CD4-positive, alpha-beta memory T cell (primary cell): Measurements from ENCODE around the gene LSS. TPM values are rescaled to one million over a fixed set of nuclear protein-coding genes. Genes with fewer than 3 reads are reported as not detected.
"Not testable (repeated sequence)": the region's sequence is repeated elsewhere in the genome, so short reads cannot be mapped to it uniquely, and the experiment has no call there.

Experiments used
- CTCF ChIA-PET: fragments of 350-600 bp; sonication (Branson Sonifier 250); formaldehyde crosslinking; loops from one replicate; lab custom pipeline; 2021; ENCODE audit warnings: inconsistent platforms; ENCODE audit not compliant: partially characterized antibody; lab: Charles Lee
- POLR2A ChIA-PET: fragments of 350-600 bp; sonication (Branson Sonifier 250); formaldehyde crosslinking; loops from one replicate; lab custom pipeline; 2021; ENCODE audit not compliant: partially characterized antibody; lab: Charles Lee
- DNase-seq, 5 donors: peaks; one replicate each; pipeline versions ENCODE4 v3.0.0 to v3.0.0-alpha.2; 2020 to 2022; ENCODE audit warnings: mixed read lengths in 1 of 5
- H3K27ac ChIP-seq: one replicate; pipeline ENCODE4 v1.7.0; 2013; ENCODE audit warnings: low read depth, low read length
- H3K27me3 ChIP-seq: 2 replicates; pipeline ENCODE4 v1.7.0; 2013; ENCODE audit warnings: mild to moderate bottlenecking, low read length, moderate library complexity; ENCODE audit not compliant: insufficient read depth
- H3K36me3 ChIP-seq: 2 replicates; pipeline ENCODE4 v1.7.0; 2013; ENCODE audit warnings: mild to moderate bottlenecking, low read length, moderate library complexity; ENCODE audit not compliant: insufficient read depth
- H3K4me1 ChIP-seq: 2 replicates; pipeline ENCODE4 v1.7.0; 2013; ENCODE audit warnings: mild to moderate bottlenecking, low read length, moderate library complexity; ENCODE audit not compliant: insufficient read depth
- H3K4me3 ChIP-seq, 2 donors: one replicate each; pipeline ENCODE4 v1.7.0; 2013; ENCODE audit warnings: low read length in 2 of 2, mild to moderate bottlenecking in 1 of 2
- H3K9me3 ChIP-seq, 2 donors: one replicate each; pipeline ENCODE4 v1.7.0; 2013; ENCODE audit warnings: low read length in 2 of 2, control low read depth in 1 of 2; ENCODE audit not compliant: control insufficient read depth in 1 of 2
- H3K27ac Mint-ChIP-seq, 7 donors: one replicate each; pipeline ENCODE4 v1.8.0; 2020 to 2021; ENCODE audit warnings: mixed read lengths in 7 of 7, mild to moderate bottlenecking in 6 of 7, inconsistent platforms in 3 of 7, moderate library complexity in 3 of 7
- H3K27me3 Mint-ChIP-seq, 2 donors: one replicate each; pipeline ENCODE4 v1.8.0; 2020 to 2021; ENCODE audit warnings: mixed read lengths in 2 of 2
- H3K36me3 Mint-ChIP-seq, 2 donors: one replicate each; pipeline ENCODE4 v1.8.0; 2020 to 2021; ENCODE audit warnings: mixed read lengths in 2 of 2, inconsistent platforms in 1 of 2, mild to moderate bottlenecking in 1 of 2
- H3K4me1 Mint-ChIP-seq, 4 donors: one replicate each; pipeline ENCODE4 v1.8.0; 2020 to 2021; ENCODE audit warnings: mixed read lengths in 4 of 4, mild to moderate bottlenecking in 1 of 4
- H3K4me3 Mint-ChIP-seq, 8 donors: one replicate each; pipeline ENCODE4 v1.8.0; 2020 to 2021; ENCODE audit warnings: mixed read lengths in 8 of 8, mild to moderate bottlenecking in 7 of 8, moderate library complexity in 6 of 8, inconsistent platforms in 3 of 8
- H3K9me3 Mint-ChIP-seq, 8 donors: one replicate each; pipeline ENCODE4 v1.8.0; 2020 to 2021; ENCODE audit warnings: mixed read lengths in 8 of 8, mild to moderate bottlenecking in 5 of 8, inconsistent platforms in 3 of 8, moderate library complexity in 1 of 8
- intact Hi-C: fragments of 100-400 bp; cut with micrococcal nuclease; formaldehyde crosslinking; loops from one replicate; pipeline ENCODE4 v1.15.1; 2023
- polyA plus RNA-seq, 2 donors: library from polyadenylated mRNA; unstranded; fragments of 300-500 nt; fragmentation: Illumina TruSeq; gene quantifications; one replicate each; pipeline ENCODE4 v1.2.3, GENCODE V29; 2021
- total RNA-seq, 2 experiments: library from RNA; stranded (reverse); gene quantifications; one replicate each; pipeline ENCODE4 v1.2.3, GENCODE V29; 2021

LSS gene
- total and polyA plus RNA-seq, 4 experiments from 2014 or later: 15.3 to 54.5 (median 35.1) TPM

DNA sequence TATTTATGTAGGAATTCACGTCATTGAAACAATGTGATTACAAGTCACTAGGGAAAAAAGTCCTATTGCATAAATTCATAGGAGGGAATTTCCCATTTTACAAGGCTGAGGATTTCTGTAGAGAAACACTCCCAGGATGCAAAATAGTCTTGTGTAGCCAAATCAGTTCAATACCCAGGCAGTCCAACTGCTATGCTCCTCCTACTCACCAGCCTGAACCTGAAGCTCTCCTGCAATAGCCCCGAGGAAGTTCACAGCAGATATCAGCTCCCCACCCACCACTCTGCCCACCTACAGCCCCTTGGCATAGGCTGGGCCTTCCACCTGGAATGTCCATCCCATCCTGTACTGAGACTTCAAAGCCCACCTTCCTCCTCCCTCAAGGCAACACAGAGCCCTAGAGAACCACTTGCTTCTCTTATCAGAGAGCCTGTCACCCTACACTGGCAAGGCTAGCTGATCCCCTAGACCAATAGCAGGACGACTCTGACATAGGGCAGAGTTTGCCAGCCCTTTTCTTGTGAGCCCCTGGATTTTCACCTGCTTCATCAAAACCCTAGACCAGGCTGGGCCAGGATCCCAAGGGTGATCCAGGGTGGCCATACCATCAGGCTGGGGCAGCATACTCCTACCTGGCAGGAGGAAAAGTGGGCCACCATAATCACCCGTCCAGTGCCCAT is 1.5 kb downstream of the LSS start:
- intact Hi-C loops: loop anchor here (5.0 kb wide), 2 partner anchors 40 to 255 kb away; no protein-coding TSS in a partner anchor
- peak overlapping the region; percentile 19 to 88 (median 75) for H3K27ac Mint-ChIP-seq
- Histone ChIP-seq H3K36me3 (no peaks in the 10 kb centered on the region), H3K27me3 (no peaks in the 10 kb centered on the region), H3K4me3 (peak overlapping the region in 1 of 2 donors; percentile 72), H3K9me3 (no peaks in the 10 kb centered on the region), H3K27ac (no peak overlapping the region), H3K4me1 (peaks cover 28% of the 10 kb centered on the region)
- no peaks in the 10 kb centered on the region for H3K9me3 Mint-ChIP-seq
- ChIA-PET POLR2A (interaction anchor here (1.4 to 2.3 kb wide), 2 partner anchors 27 to 84 kb away, joined by 3 to 5 read pairs; no protein-coding TSS in a partner anchor), CTCF (interaction anchor here (1.2 to 1.3 kb wide), 2 partner anchors 58 to 84 kb away, joined by 3 read pairs; no protein-coding TSS in a partner anchor)
- no peaks in the 10 kb centered on the region for H3K27me3 Mint-ChIP-seq
- H3K36me3 Mint-ChIP-seq: peaks cover 7 to 16% of the 10 kb centered on the region in 2 donors
- peak overlapping the region; percentile 77 to 88 (median 86) for H3K4me3 Mint-ChIP-seq
- H3K4me1 Mint-ChIP-seq: peaks cover 30 to 56% (median 43%) of the 10 kb centered on the region in 4 donors
- DNase-seq: no peak

DNA sequence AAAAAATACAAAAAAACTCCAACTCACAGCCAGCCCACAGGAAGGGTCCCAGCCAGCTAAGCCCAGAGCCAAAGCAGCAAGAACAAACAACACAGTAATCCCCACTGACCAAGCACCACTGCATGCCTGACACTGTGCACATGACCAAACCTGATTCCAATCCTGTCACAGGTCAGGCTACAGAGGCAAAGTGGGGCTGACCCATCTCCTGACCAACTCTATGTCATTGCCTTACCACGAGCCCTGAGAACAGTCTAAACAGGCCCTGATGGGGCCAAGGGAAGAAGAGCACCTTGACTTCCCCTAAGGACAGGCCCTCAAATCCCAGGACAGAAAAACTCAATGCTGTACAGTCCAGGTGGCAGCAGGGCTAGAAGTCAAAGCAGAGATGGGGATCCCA is 2.4 kb downstream of the LSS start:
- intact Hi-C loops: loop anchor here (5.0 kb wide), 2 partner anchors 39 to 254 kb away; no protein-coding TSS in a partner anchor
- Mint-ChIP-seq H3K27ac (peak overlapping the region in 2 of 7 donors; percentile 45 to 61), H3K9me3 (no peaks in the 10 kb centered on the region), H3K27me3 (no peaks in the 10 kb centered on the region), H3K36me3 (peaks cover 2 to 19% of the 10 kb centered on the region in 2 donors), H3K4me1 (peaks cover 26 to 51% (median 38%) of the 10 kb centered on the region in 4 donors), H3K4me3 (peak overlapping the region in 2 of 8 donors; percentile 9 to 77)
- Histone ChIP-seq H3K27me3 (no peaks in the 10 kb centered on the region), H3K9me3 (no peaks in the 10 kb centered on the region), H3K4me3 (no peak overlapping the region), H3K36me3 (peaks cover 6% of the 10 kb centered on the region), H3K27ac (no peak overlapping the region), H3K4me1 (peaks cover 28% of the 10 kb centered on the region)
- ChIA-PET CTCF (interaction anchor here (1.2 to 1.3 kb wide), 2 partner anchors 58 to 83 kb away, joined by 3 read pairs; no protein-coding TSS in a partner anchor), POLR2A (interaction anchor here (1.4 kb wide), 1 partner anchor 326 kb away, joined by 3 read pairs; no protein-coding TSS in a partner anchor)
- DNase-seq: no peak

DNA sequence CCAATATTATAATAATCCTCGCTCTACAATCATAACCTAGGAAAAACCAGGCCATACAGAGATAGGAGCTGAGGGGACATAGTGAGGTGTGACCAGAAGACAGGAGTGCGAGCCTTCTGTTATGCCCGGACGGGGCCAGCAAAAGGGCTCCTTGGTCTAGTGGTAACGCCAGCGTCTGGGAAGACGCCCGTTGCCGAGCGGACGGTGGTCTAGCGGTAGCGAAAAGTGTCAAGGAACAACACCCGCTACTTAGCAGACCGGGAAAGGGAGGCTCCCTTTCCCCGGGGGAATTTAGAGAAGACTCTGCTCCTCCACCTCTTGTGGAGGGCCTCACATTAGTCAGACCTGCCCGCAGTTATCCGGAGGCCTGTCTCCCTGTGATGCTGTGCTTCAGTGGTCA is 4.9 kb downstream of the LSS start:
- H3K36me3 ChIP-seq, H3K9me3 Mint-ChIP-seq, DNase-seq, H3K4me3 Mint-ChIP-seq, H3K27ac Mint-ChIP-seq, H3K27me3 ChIP-seq, H3K4me3 ChIP-seq, H3K27me3 Mint-ChIP-seq, CTCF ChIA-PET, H3K9me3 ChIP-seq, intact Hi-C loops, H3K27ac ChIP-seq, POLR2A ChIA-PET: not testable (repeated sequence)
- peaks cover 8 to 23% of the 10 kb centered on the region in 2 donors for H3K36me3 Mint-ChIP-seq
- H3K4me1 Mint-ChIP-seq: peaks cover 17 to 30% (median 28%) of the 10 kb centered on the region in 4 donors
- H3K4me1 ChIP-seq: peaks cover 22% of the 10 kb centered on the region

DNA sequence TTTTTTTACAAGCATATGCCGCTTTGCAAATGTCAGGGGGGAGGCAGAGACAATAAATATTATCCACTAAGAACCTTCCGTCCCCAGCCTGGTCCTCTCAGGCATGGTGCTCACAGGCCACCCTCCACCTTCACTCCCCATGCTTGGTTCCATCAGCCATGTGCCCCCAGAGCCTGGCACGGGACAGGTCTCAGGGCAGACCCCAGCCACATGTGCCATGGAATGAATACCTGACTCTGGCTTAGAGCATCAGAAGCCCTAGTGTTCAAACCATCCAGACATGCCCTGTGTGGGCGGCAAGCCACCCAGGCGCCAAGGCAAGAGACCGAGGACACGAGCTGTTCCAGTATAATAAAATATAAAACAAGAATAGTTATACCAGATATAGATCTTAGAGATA is 5.4 kb downstream of the LSS start:
- ChIA-PET CTCF (no interaction called here), POLR2A (no interaction called here)
- Histone ChIP-seq H3K36me3 (peaks cover 6% of the 10 kb centered on the region), H3K9me3 (no peaks in the 10 kb centered on the region), H3K4me3 (no peak overlapping the region), H3K27ac (no peak overlapping the region), H3K4me1 (peaks cover 22% of the 10 kb centered on the region), H3K27me3 (no peaks in the 10 kb centered on the region)
- no peak overlapping the region for H3K4me3 Mint-ChIP-seq
- H3K27ac Mint-ChIP-seq: no peak overlapping the region
- peaks cover 17 to 30% (median 28%) of the 10 kb centered on the region in 4 donors for H3K4me1 Mint-ChIP-seq
- peaks cover 0 to 2% (median 0%) of the 10 kb centered on the region in 8 donors for H3K9me3 Mint-ChIP-seq
- H3K36me3 Mint-ChIP-seq: peaks cover 8 to 23% of the 10 kb centered on the region in 2 donors
- intact Hi-C loops: no loop called here
- DNase-seq: no peak
- no peaks in the 10 kb centered on the region for H3K27me3 Mint-ChIP-seq

DNA sequence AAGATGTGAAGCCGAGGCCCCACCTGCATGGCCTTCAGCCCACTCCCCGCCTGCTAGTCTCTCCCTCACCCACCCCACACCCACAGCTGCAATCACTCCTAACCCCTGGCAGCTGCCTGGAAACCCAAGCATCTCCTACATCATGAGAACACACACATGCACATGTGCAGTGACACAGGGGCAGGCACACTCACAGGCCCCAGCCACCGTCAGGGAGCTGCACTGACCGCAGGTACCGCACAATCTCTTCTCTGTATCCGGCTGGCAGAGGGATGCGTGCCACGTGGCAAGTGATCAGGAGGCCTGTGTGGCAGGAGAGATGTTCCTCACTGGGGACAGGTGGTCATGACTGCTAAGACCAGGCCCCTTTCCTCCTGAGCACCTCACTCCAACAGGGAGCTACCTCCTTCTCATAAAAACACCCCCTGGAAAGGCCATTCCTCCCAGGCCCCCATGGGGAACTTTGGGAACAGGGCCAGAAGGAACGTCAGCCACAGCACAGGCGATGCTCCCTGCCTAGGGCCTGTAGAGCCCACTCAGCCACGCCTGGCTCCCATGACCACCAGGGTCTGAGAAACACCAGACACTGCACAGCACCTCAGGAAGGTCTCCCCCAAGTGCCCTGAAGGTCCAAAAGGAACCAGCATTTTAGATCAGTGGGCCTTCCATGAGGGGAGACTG is 6.0 kb downstream of the LSS start:
- Histone ChIP-seq H3K27ac (no peak overlapping the region), H3K4me3 (no peak overlapping the region), H3K4me1 (peaks cover 16% of the 10 kb centered on the region), H3K27me3 (no peaks in the 10 kb centered on the region), H3K9me3 (no peaks in the 10 kb centered on the region), H3K36me3 (peaks cover 6% of the 10 kb centered on the region)
- Mint-ChIP-seq H3K27me3 (no peaks in the 10 kb centered on the region), H3K27ac (no peak overlapping the region), H3K36me3 (peaks cover 8 to 24% of the 10 kb centered on the region in 2 donors), H3K4me1 (peaks cover 14 to 26% (median 23%) of the 10 kb centered on the region in 4 donors), H3K9me3 (peaks cover 0 to 2% (median 0%) of the 10 kb centered on the region in 8 donors), H3K4me3 (no peak overlapping the region)
- DNase-seq: no peak
- ChIA-PET POLR2A (no interaction called here), CTCF (no interaction called here)
- intact Hi-C loops: no loop called here

DNA sequence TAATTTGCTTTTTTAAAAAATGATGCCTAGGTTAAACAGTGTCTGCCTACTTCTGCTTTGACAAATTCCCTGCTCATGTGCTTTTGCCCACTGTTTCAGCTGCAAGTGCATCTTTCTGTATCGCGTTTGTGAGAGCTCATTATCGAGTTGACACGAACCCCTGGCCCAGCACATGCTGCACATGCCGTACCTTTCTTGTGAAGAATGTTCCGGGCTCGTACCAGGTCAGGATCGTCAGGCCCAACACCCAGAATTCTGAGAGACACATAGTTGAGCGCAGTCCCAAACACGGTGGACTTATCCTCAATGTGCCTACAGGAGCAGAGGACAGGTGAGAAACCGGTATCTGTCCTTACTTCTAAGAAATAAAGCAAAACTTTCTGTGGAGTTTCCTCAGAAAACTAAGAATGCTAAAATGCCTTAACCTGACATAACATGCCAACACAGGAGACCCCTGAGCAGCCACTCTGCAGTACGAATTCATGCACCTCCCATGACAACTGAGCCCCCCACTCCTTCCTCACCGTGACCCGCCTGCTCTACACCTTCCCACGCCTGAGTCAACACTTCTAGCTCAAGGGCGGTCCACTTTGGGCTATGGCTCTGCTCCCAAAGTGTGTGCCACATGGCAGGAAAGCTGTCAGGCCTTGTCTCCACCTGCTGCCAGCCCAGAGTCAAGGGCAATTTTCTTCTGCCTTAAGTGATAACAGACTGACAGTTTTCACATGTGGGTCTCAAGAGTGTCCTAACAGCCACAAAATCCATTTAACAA is 6.7 kb downstream of the LSS start:
- Mint-ChIP-seq H3K27ac (peak overlapping the region in 2 of 7 donors; percentile 72 to 77), H3K4me3 (no peak overlapping the region), H3K36me3 (peaks cover 8 to 27% of the 10 kb centered on the region in 2 donors), H3K4me1 (peaks cover 7 to 18% (median 16%) of the 10 kb centered on the region in 4 donors), H3K9me3 (peaks cover 0 to 2% (median 0%) of the 10 kb centered on the region in 8 donors), H3K27me3 (no peaks in the 10 kb centered on the region)
- DNase-seq: no peak
- intact Hi-C loops: no loop called here
- H3K4me3 ChIP-seq: no peak overlapping the region
- ChIA-PET CTCF (no interaction called here), POLR2A (no interaction called here)
- peaks cover 6% of the 10 kb centered on the region for H3K36me3 ChIP-seq
- H3K27me3 ChIP-seq: no peaks in the 10 kb centered on the region
- H3K27ac ChIP-seq: no peak overlapping the region
- peaks cover 9% of the 10 kb centered on the region for H3K4me1 ChIP-seq
- no peaks in the 10 kb centered on the region for H3K9me3 ChIP-seq
